Measurements from ENCODE around the gene RBBP5. TPM values are rescaled to one million over a fixed set of nuclear protein-coding genes. Genes with fewer than 3 reads are reported as not detected.

RBBP5 gene
- total and polyA plus RNA-seq, 7 donors = 6.8 to 28.9 (median 12.3) TPM

DNA sequence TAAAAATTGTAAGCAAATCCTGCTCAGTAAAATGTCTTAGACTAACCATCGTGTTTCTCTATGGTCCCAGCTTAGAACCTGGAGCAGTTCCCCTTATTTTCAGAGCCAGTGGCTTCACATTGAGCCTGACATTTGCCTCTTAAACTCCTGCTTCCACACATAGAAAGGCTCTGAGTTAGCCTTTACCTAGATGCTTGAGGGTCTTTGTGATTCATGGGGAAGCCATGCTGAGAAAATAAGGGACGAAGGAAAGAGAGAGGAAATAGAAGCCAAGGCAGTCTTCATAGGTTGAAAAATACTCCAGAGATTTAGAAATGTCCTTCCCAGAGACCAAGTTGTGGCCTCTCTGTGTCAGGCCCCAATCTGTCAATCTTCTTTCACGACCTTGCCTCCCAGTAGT lies 16.1 kb upstream of the RBBP5 start:
- Histone ChIP-seq H3K4me1 (peaks cover 7% of the 10 kb centered on the region), H3K36me3 (ENCODE audit: insufficient read depth in 1 of 2, low read depth in 1 of 2) (no peaks in the 10 kb centered on the region), H3K4me3 (no peak overlapping the region), H3K27me3 (ENCODE audit: insufficient read depth in 3 of 3, low read length in 2 of 3) (no peaks in the 10 kb centered on the region), H3K27ac (no peak overlapping the region), H3K9me3 (no peaks in the 10 kb centered on the region)
- 69 to 72% (median 70%) methylated on average over 3 of the region's 3 CpGs for WGBS, 3 donors
- intact Hi-C loops (cut with DNase I) = loop anchor here in 1 of 2 donors (5.0 kb wide), 1 partner anchor 161 kb away; no protein-coding TSS in a partner anchor
- ATAC-seq = no peak
- TF ChIP-seq, protein P1, sequence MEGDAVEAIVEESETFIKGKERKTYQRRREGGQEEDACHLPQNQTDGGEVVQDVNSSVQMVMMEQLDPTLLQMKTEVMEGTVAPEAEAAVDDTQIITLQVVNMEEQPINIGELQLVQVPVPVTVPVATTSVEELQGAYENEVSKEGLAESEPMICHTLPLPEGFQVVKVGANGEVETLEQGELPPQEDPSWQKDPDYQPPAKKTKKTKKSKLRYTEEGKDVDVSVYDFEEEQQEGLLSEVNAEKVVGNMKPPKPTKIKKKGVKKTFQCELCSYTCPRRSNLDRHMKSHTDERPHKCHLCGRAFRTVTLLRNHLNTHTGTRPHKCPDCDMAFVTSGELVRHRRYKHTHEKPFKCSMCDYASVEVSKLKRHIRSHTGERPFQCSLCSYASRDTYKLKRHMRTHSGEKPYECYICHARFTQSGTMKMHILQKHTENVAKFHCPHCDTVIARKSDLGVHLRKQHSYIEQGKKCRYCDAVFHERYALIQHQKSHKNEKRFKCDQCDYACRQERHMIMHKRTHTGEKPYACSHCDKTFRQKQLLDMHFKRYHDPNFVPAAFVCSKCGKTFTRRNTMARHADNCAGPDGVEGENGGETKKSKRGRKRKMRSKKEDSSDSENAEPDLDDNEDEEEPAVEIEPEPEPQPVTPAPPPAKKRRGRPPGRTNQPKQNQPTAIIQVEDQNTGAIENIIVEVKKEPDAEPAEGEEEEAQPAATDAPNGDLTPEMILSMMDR (IDR thresholded peaks at IDR 0.05) = no peak
- DNase-seq = no peak

DNA sequence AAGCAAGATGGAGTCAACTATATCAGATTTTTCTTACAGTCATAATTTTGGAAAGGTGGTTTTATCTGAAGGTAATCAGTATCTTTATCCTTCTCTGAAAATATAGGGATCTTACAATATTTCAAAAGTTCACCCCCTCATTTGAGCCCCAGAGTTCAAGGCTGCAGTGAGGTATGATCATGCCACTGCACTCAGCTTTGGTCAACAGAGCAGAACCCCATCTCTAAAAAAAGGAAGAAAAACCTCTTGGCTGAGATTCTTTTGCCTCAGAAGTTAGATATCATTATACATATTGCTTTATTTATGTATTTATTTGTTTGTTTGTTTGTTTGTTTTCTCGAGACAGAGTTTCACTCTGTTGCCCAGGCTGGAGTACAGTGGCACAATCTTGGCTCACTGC lies 11.5 kb upstream of the RBBP5 start:
- intact Hi-C loops (cut with DNase I) = no loop called here
- TF ChIP-seq, protein P1 (IDR thresholded peaks at IDR 0.05) = no peak
- ATAC-seq = no peak

DNA sequence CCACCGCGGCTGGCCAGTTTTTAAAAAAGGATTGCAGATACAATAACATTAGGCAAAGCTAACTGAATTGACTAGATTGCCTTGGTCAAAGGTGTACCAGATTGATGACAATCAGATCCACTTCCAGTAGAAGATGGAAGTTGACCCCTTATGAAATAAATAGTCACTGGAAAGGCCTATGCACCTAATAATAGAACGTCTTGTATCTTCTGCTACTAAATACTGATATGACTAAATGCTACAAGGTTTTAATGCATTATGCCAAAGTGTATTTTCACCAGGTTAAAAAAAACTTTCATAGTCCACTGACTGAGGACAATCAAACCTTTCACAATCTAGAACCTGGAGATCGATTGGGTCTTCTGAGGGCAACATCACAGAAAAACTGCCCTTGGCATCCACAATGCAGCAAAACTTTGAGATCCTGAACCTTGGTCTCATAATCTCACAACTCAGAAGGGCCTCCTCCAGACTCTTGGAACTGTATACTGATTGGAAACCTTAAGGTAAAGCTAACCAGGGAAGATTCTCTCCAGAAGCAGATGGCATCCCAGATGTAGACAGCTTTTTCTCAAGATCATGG lies 7.8 kb upstream of the RBBP5 start:
- DNase-seq (no peak), ATAC-seq (peak in 3 of 4 donors; percentile 36 to 82 (median 69))
- no peaks in the 10 kb centered on the region for H3K27me3 ChIP-seq (ENCODE audit: insufficient read depth in 3 of 3, low read length in 2 of 3)
- no peaks in the 10 kb centered on the region for H3K9me3 ChIP-seq
- TF ChIP-seq, protein P1 (IDR thresholded peaks at IDR 0.05) = no peak
- intact Hi-C loops (cut with DNase I) = no loop called here
- 59 to 76% (median 61%) methylated on average over 4 of the region's 4 CpGs for WGBS, 3 donors
- no peak overlapping the region for H3K27ac ChIP-seq
- H3K4me3 ChIP-seq = no peak overlapping the region
- H3K4me1 ChIP-seq = no peaks in the 10 kb centered on the region
- no peaks in the 10 kb centered on the region for H3K36me3 ChIP-seq (ENCODE audit: insufficient read depth in 1 of 2, low read depth in 1 of 2)

More for the DNA sequence above, 11.5 kb upstream of the RBBP5 start:
- H3K36me3 ChIP-seq (ENCODE audit: insufficient read depth in 1 of 2, low read depth in 1 of 2) = no peaks in the 10 kb centered on the region
- no peak overlapping the region for H3K27ac ChIP-seq
- H3K9me3 ChIP-seq = no peaks in the 10 kb centered on the region
- H3K4me3 ChIP-seq = no peak overlapping the region
- no peaks in the 10 kb centered on the region for H3K27me3 ChIP-seq (ENCODE audit: insufficient read depth in 3 of 3, low read length in 2 of 3)
- DNase-seq = no peak
- WGBS, 3 donors = 59 to 83% (median 77%) methylated on average over 1 of the region's 1 CpG
- no peaks in the 10 kb centered on the region for H3K4me1 ChIP-seq

DNA sequence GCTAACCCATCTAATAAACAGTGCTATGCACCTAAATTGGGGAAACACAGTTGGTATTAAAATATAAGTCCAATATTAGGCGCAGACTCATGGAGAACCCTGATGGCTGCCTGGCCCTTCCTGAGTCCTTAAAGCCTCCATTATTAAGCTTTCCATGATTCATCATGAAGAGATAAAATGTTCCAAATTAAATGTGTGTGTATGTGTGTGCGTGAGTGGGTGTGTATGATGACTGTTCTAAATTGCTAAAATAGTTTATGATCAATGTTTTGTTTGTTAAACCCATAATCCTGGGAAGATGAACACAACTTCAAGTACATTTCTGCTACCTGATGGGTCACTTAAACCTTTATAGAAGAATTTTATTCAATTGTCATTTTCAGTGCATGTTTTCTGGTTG lies 6.3 kb upstream of the RBBP5 start:
- Histone ChIP-seq H3K4me1 (peaks cover 2% of the 10 kb centered on the region), H3K4me3 (no peak overlapping the region), H3K36me3 (ENCODE audit: insufficient read depth in 1 of 2, low read depth in 1 of 2) (no peaks in the 10 kb centered on the region), H3K9me3 (no peaks in the 10 kb centered on the region), H3K27me3 (ENCODE audit: insufficient read depth in 3 of 3, low read length in 2 of 3) (no peaks in the 10 kb centered on the region), H3K27ac (no peak overlapping the region)
- TF ChIP-seq, protein P1 (IDR thresholded peaks at IDR 0.05) = no peak
- DNase-seq (no peak), ATAC-seq (no peak)
- WGBS, 3 donors = 92 to 95% (median 92%) methylated on average over 2 of the region's 2 CpGs
- intact Hi-C loops (cut with DNase I) = no loop called here

DNA sequence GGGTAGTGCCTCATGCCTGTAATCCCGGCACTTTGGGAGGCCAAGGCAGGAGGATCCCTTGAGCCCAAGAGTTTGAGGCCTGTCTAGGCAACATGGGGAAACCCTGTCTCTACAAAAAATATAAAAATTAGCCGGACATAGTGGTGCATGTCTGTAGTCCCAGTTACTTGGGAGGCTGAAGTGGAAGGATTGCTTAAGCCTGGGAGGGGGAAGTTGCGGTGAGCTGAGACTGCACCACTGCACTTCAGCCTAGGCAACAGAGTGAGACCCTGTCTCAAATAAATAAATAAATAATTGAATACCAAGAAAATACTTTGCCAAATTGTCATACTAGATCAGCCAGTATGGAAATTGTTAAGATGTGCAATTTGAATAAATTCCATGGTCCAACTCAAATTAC lies 5.9 kb upstream of the RBBP5 start:
- Histone ChIP-seq H3K27me3 (ENCODE audit: insufficient read depth in 3 of 3, low read length in 2 of 3) (no peaks in the 10 kb centered on the region), H3K4me3 (no peak overlapping the region), H3K9me3 (no peaks in the 10 kb centered on the region), H3K4me1 (peaks cover 6% of the 10 kb centered on the region), H3K36me3 (ENCODE audit: insufficient read depth in 1 of 2, low read depth in 1 of 2) (no peaks in the 10 kb centered on the region), H3K27ac (no peak overlapping the region)
- TF ChIP-seq, protein P1 (IDR thresholded peaks at IDR 0.05) = no peak
- DNase-seq (no peak), ATAC-seq (no peak)
- intact Hi-C loops (cut with DNase I) = no loop called here
- WGBS, 3 donors = 87 to 89% (median 88%) methylated on average over 3 of the region's 3 CpGs

All from psoas muscle (tissue), 8 donors.